Islet precursor cell (in vitro differentiated cells): ENCODE results near the gene MRPS34.

Experiments used
- DNase-seq: peaks from one replicate; pipeline ENCODE4 v3.0.0-alpha.2; 2018

The MRPS34 gene

GRCh38 chr16:1781254-1781653, 8.3 kb upstream of the MRPS34 start:
- DNase-seq: no peak

GRCh38 chr16:1780677-1781072, 7.7 kb upstream of the MRPS34 start:
- no peak for DNase-seq

- no peak for DNase-seq
Measured at GRCh38 chr16:1779741-1780676, 7.1 kb upstream of the MRPS34 start.

GRCh38 chr16:1779234-1779701, 6.3 kb upstream of the MRPS34 start:
- DNase-seq: no peak

GRCh38 chr16:1778200-1779179, 5.6 kb upstream of the MRPS34 start:
- DNase-seq: no peak

- DNase-seq: no peak
Measured at GRCh38 chr16:1777375-1778199, 4.7 kb upstream of the MRPS34 start.

- DNase-seq: no peak
Measured at GRCh38 chr16:1776991-1777374, 4.0 kb upstream of the MRPS34 start.

GRCh38 chr16:1776672-1776955, 3.7 kb upstream of the MRPS34 start:
- no peak for DNase-seq

- DNase-seq: no peak
Measured at GRCh38 chr16:1775846-1776671, 3.1 kb upstream of the MRPS34 start.

- DNase-seq: no peak
Measured at GRCh38 chr16:1775006-1775845, 2.3 kb upstream of the MRPS34 start.

GRCh38 chr16:1774448-1774780, 1.5 kb upstream of the MRPS34 start:
- DNase-seq: no peak

GRCh38 chr16:1773703-1774447, 941 bp upstream of the MRPS34 start:
- no peak for DNase-seq

GRCh38 chr16:1772362-1772907, 499 bp downstream of the MRPS34 start, which contains the start of gene EME2:
Gene EME2, plus strand, starts transcription at chr16:1772810. Its CDS starts 418 bp downstream, at chr16:1773228.
- DNase-seq: no peak

GRCh38 chr16:1771864-1772361, 1.0 kb downstream of the MRPS34 start:
- DNase-seq: no peak

- DNase-seq: peak; percentile 77
Measured at GRCh38 chr16:1771188-1771863, 1.6 kb downstream of the MRPS34 start, which contains the start of gene NME3. Gene NME3, minus strand, starts transcription at chr16:1771543. Its CDS starts 9 bp downstream, at chr16:1771534.

- DNase-seq: peak; percentile 83
Measured at GRCh38 chr16:1770328-1771187, 2.4 kb downstream of the MRPS34 start.

GRCh38 chr16:1769402-1770300, 3.3 kb downstream of the MRPS34 start:
- DNase-seq: no peak
